ENCODE data around the gene HSPB6. TPM values are rescaled to one million over a fixed set of nuclear protein-coding genes. Genes with fewer than 3 reads are reported as not detected.
A peak's percentile ranks its signal among the peaks of the same experiment; 100 is the strongest.
"Not testable (repeated sequence)": the region's sequence is repeated elsewhere in the genome, so short reads cannot be mapped to it uniquely, and the experiment has no call there.

Gene HSPB6
- total RNA-seq, 2 experiments from 2014 or later, result 0.40 to 0.55 TPM

DNA sequence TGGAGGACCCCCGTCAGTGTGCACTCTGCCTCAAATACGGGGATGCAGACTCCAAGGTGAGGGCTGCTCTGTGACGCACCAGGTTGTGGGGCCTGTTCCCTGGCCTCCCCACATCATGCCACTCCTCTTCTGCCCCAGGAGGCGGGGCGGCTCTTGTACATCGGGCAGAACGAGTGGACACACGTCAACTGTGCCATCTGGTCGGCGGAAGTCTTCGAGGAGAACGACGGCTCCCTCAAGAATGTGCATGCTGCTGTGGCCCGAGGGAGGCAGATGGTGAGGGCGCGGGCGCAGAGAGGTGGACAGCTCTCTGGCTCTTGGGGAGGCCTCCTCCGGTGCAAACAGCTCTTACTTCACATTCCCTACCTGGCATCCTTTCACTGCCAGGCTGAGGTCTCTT lies 27.8 kb downstream of the HSPB6 start:
- H3K36me3 Mint-ChIP-seq (ENCODE audit: low read depth), result peaks cover 54% of the 10 kb centered on the region
- H3K4me1 Mint-ChIP-seq (ENCODE audit: low read depth), result no peaks in the 10 kb centered on the region
- no peak overlapping the region for H3K4me3 Mint-ChIP-seq
- no peak overlapping the region for H3K27ac Mint-ChIP-seq
- intact Hi-C loops (cut with micrococcal nuclease), result no loop called here
- H3K27me3 Mint-ChIP-seq (ENCODE audit: low read depth), result no peaks in the 10 kb centered on the region
- no peaks in the 10 kb centered on the region for H3K9me3 Mint-ChIP-seq
- CTCF ChIA-PET, result interaction anchor here (1.5 kb wide), 1 partner anchor 11 kb away, joined by 3 read pairs; no protein-coding TSS in a partner anchor
- DNase-seq, result no peak

DNA sequence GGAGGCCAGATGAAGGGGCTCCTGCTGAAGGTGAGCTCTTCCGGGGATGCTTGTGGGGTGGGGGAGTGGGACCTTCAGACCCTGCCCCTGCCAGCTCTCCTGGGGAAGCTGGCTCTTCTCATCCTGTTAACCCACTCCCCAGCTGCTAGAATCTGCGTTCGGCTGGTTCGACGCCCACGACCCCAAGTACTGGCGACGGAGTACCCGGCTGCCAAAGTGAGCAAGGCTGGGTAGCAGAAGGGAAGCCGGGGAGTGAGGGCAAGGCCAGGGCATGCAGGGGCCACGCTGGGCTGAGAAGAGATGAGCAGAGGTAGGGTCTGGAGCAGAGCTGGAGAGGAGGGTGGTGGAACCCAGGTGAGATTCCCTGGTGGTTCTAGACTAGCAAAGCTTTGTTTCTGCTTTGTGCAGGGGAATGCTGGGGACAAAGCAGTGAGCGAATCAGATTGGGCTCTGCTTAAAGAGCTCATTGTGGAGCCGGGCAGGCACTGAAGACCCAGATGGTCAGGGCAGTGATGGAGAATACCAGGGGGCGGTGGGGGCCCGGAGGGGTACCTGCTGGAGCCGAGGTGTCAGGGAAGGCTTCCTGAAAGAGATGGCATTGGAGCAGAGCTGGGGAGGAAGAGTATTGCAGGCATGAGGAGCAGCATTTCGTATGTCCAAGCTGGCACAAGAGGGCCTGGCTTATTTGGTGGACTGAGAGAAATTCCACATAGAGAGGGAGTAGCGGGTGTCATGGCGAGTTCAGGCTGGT lies 28.7 kb downstream of the HSPB6 start:
- CTCF ChIA-PET, result no interaction called here
- Mint-ChIP-seq H3K36me3 (ENCODE audit: low read depth) (peaks cover 56% of the 10 kb centered on the region), H3K27me3 (ENCODE audit: low read depth) (no peaks in the 10 kb centered on the region), H3K4me1 (ENCODE audit: low read depth) (no peaks in the 10 kb centered on the region), H3K4me3 (no peak overlapping the region), H3K9me3 (no peaks in the 10 kb centered on the region), H3K27ac (no peak overlapping the region)
- DNase-seq, result no peak
- intact Hi-C loops (cut with micrococcal nuclease), result no loop called here

DNA sequence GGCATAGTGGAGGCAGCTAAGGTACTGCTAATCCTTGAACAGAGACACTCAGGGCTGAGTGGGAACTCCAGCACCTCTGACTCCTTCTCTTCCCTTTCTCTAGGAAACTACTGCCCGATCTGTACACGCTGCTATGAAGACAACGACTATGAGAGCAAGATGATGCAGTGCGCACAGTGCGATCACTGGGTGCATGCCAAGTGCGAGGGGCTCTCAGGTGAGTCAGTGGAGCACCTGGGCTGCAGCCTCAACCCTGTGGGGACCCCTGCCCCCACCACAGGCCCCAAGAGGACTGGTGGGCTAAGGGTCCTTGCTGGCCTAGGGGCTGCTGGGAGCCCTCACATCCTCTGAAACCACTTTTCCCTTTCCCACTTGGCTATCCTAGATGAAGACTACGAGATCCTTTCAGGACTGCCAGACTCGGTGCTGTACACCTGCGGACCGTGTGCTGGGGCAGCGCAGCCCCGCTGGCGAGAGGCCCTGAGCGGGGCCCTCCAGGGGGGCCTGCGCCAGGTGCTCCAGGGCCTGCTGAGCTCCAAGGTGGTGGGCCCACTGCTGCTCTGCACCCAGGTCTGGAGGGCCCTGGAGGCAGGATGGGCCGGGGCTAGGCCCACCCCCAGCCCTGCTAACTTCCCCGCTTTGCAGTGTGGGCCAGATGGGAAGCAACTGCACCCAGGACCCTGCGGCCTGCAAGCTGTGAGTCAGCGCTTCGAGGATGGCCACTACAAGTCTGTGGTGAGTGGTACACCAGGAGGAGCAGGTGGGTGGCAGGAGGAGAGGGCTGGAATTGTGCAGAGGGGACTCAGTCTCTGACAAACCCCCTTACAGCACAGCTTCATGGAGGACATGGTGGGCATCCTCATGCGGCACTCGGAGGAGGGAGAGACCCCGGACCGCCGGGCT lies 29.5 kb downstream of the HSPB6 start:
- CTCF ChIA-PET, result interaction anchor here (0.7 kb wide), 1 partner anchor 566 kb away, joined by 3 read pairs; no protein-coding TSS in a partner anchor
- intact Hi-C loops (cut with micrococcal nuclease), result no loop called here

GRCh38 chr19:35725216-35725861 lies 31.5 kb downstream of the HSPB6 start:
- peaks cover 62% of the 10 kb centered on the region for H3K36me3 Mint-ChIP-seq (ENCODE audit: low read depth)
- no peak overlapping the region for H3K27ac Mint-ChIP-seq
- H3K4me3 Mint-ChIP-seq, result no peak overlapping the region
- intact Hi-C loops (cut with micrococcal nuclease), result no loop called here
- H3K4me1 Mint-ChIP-seq (ENCODE audit: low read depth), result peaks cover 6% of the 10 kb centered on the region
- no peaks in the 10 kb centered on the region for H3K9me3 Mint-ChIP-seq
- H3K27me3 Mint-ChIP-seq (ENCODE audit: low read depth), result no peaks in the 10 kb centered on the region
- DNase-seq, result no peak
- CTCF ChIA-PET, result no interaction called here

More for the DNA sequence above, 29.5 kb downstream of the HSPB6 start:
- Mint-ChIP-seq H3K27me3 (ENCODE audit: low read depth) (no peaks in the 10 kb centered on the region), H3K9me3 (no peaks in the 10 kb centered on the region), H3K36me3 (ENCODE audit: low read depth) (peaks cover 57% of the 10 kb centered on the region), H3K27ac (no peak overlapping the region), H3K4me3 (no peak overlapping the region), H3K4me1 (ENCODE audit: low read depth) (no peaks in the 10 kb centered on the region)
- no peak for DNase-seq

GRCh38 chr19:35724560-35724959 lies 32.3 kb downstream of the HSPB6 start:
- intact Hi-C loops (cut with micrococcal nuclease), result no loop called here
- Mint-ChIP-seq H3K36me3 (ENCODE audit: low read depth) (peaks cover 57% of the 10 kb centered on the region), H3K27ac (no peak overlapping the region), H3K4me1 (ENCODE audit: low read depth) (peaks cover 10% of the 10 kb centered on the region), H3K27me3 (ENCODE audit: low read depth) (no peaks in the 10 kb centered on the region), H3K9me3 (no peaks in the 10 kb centered on the region), H3K4me3 (no peak overlapping the region)
- DNase-seq, result no peak
- CTCF ChIA-PET, result no interaction called here

DNA sequence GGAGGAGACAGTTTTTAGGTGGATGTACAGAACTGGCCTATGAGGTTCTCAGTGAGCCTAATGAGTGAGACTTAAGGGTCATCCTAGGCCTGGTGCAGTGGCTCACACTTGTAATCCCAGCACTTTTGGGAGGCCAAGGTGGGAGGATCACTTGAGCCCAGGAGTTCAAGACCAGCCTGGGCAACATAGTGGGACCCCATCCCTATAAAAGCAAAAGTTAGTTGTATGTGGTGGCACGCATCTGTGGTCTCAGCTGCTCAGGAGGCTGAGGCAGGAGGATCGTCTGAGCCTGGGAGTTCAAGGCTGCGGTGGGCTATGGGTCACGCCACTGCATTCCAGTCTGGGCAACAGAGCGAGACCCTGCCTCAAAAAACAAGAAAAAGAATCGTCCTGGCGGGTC lies 32.7 kb downstream of the HSPB6 start:
- H3K9me3 Mint-ChIP-seq; H3K27me3 Mint-ChIP-seq (ENCODE audit: low read depth); H3K4me3 Mint-ChIP-seq; intact Hi-C loops (cut with micrococcal nuclease); H3K27ac Mint-ChIP-seq; DNase-seq; CTCF ChIA-PET: not testable (repeated sequence)
- H3K4me1 Mint-ChIP-seq (ENCODE audit: low read depth), result peaks cover 15% of the 10 kb centered on the region
- H3K36me3 Mint-ChIP-seq (ENCODE audit: low read depth), result peaks cover 57% of the 10 kb centered on the region

GRCh38 chr19:35723671-35724070 lies 33.2 kb downstream of the HSPB6 start:
- Mint-ChIP-seq H3K4me1 (ENCODE audit: low read depth) (peaks cover 18% of the 10 kb centered on the region), H3K27ac (no peak overlapping the region), H3K4me3 (no peak overlapping the region), H3K27me3 (ENCODE audit: low read depth) (no peaks in the 10 kb centered on the region), H3K36me3 (ENCODE audit: low read depth) (peaks cover 58% of the 10 kb centered on the region), H3K9me3 (no peaks in the 10 kb centered on the region)
- CTCF ChIA-PET, result interaction anchor here (1.7 kb wide), 1 partner anchor 29 kb away, joined by 7 read pairs; no protein-coding TSS in a partner anchor
- intact Hi-C loops (cut with micrococcal nuclease), result no loop called here
- no peak for DNase-seq

- intact Hi-C loops (cut with micrococcal nuclease), result no loop called here
- no peaks in the 10 kb centered on the region for H3K9me3 Mint-ChIP-seq
- DNase-seq, result no peak
- H3K4me1 Mint-ChIP-seq (ENCODE audit: low read depth), result peaks cover 18% of the 10 kb centered on the region
- H3K4me3 Mint-ChIP-seq, result no peak overlapping the region
- no peak overlapping the region for H3K27ac Mint-ChIP-seq
- H3K27me3 Mint-ChIP-seq (ENCODE audit: low read depth), result no peaks in the 10 kb centered on the region
- CTCF ChIA-PET, result interaction anchor here (1.7 kb wide), 1 partner anchor 28 kb away, joined by 7 read pairs; no protein-coding TSS in a partner anchor
- H3K36me3 Mint-ChIP-seq (ENCODE audit: low read depth), result peaks cover 51% of the 10 kb centered on the region
These were observed 33.9 kb downstream of the HSPB6 start for GRCh38 chr19:35722897-35723296.

- CTCF ChIA-PET, result interaction anchor here (1.7 kb wide), 1 partner anchor 28 kb away, joined by 7 read pairs; no protein-coding TSS in a partner anchor
- Mint-ChIP-seq H3K36me3 (ENCODE audit: low read depth) (peaks cover 50% of the 10 kb centered on the region), H3K4me3 (no peak overlapping the region), H3K27me3 (ENCODE audit: low read depth) (no peaks in the 10 kb centered on the region), H3K4me1 (ENCODE audit: low read depth) (peaks cover 18% of the 10 kb centered on the region), H3K9me3 (no peaks in the 10 kb centered on the region), H3K27ac (no peak overlapping the region)
- DNase-seq, result no peak
- intact Hi-C loops (cut with micrococcal nuclease), result no loop called here
These were observed 34.4 kb downstream of the HSPB6 start for GRCh38 chr19:35722461-35722860.

GRCh38 chr19:35721374-35721773 lies 35.5 kb downstream of the HSPB6 start:
- Mint-ChIP-seq H3K27ac (no peak overlapping the region), H3K36me3 (ENCODE audit: low read depth) (peaks cover 53% of the 10 kb centered on the region), H3K4me3 (no peak overlapping the region), H3K27me3 (ENCODE audit: low read depth) (no peaks in the 10 kb centered on the region), H3K9me3 (no peaks in the 10 kb centered on the region), H3K4me1 (ENCODE audit: low read depth) (peaks cover 18% of the 10 kb centered on the region)
- intact Hi-C loops (cut with micrococcal nuclease), result no loop called here
- DNase-seq, result no peak
- CTCF ChIA-PET, result interaction anchor here (1.0 kb wide), 1 partner anchor 25 kb away, joined by 4 read pairs; no protein-coding TSS in a partner anchor

- Mint-ChIP-seq H3K36me3 (ENCODE audit: low read depth) (peaks cover 56% of the 10 kb centered on the region), H3K9me3 (no peaks in the 10 kb centered on the region), H3K4me3 (no peak overlapping the region), H3K4me1 (ENCODE audit: low read depth) (peaks cover 18% of the 10 kb centered on the region), H3K27ac (no peak overlapping the region), H3K27me3 (ENCODE audit: low read depth) (no peaks in the 10 kb centered on the region)
- DNase-seq, result no peak
- intact Hi-C loops (cut with micrococcal nuclease), result no loop called here
- CTCF ChIA-PET, result interaction anchor here (1.2 kb wide), 1 partner anchor 24 kb away, joined by 4 read pairs; no protein-coding TSS in a partner anchor
These were observed 36.2 kb downstream of the HSPB6 start for GRCh38 chr19:35720648-35721047.

GRCh38 chr19:35720163-35720524 lies 36.7 kb downstream of the HSPB6 start:
- CTCF ChIA-PET, result interaction anchor here (1.2 kb wide), 1 partner anchor 24 kb away, joined by 4 read pairs; no protein-coding TSS in a partner anchor
- Mint-ChIP-seq H3K4me1 (ENCODE audit: low read depth) (peaks cover 18% of the 10 kb centered on the region), H3K4me3 (peak overlapping the region; percentile 8), H3K36me3 (ENCODE audit: low read depth) (peaks cover 57% of the 10 kb centered on the region), H3K9me3 (no peaks in the 10 kb centered on the region), H3K27ac (peak overlapping the region; percentile 5), H3K27me3 (ENCODE audit: low read depth) (no peaks in the 10 kb centered on the region)
- no peak for DNase-seq
- intact Hi-C loops (cut with micrococcal nuclease), result no loop called here
